OCI-LY3 (cell line): ENCODE data around the gene EML4.

Experiments used
- CTCF ChIP-seq: fragments of 200-600, 300-600 bp; sonication (generic); IDR thresholded peaks from 2 replicates; pipeline ENCODE4 v1.5.1; 2014; ENCODE audit warnings: antibody characterized with exemption, low read length, low read depth
- EZH2phosphoT487 ChIP-seq: fragments of 200-600 bp; shearing (Covaris generic); IDR thresholded peaks from 2 replicates; pipeline ENCODE4 v1.6.1; 2018; ENCODE audit warnings: antibody characterized with exemption, mixed run types, low read depth

DNA sequence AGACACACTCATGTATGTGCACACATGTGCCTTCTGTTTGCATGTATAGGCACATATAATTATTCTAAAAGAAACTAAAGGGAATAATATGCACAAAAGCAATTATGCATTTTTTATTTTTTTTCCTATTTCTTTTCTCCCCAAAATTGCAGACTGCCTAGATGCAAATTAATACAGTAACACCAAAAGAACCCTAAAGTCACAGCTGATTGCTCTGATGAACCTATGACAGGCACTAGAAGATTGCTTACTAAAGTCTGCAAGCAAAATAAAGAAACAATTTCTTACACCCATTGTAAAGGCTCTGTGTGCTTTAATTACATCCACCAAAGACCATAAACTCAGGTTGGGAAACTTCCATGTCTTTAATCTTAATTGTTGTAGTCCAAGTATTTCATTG is 7.7 kb upstream of the EML4 start:
- TF ChIP-seq CTCF = no peak
- TF ChIP-seq EZH2phosphoT487 = no peak
